ENCODE results near the gene CD163.

DNA sequence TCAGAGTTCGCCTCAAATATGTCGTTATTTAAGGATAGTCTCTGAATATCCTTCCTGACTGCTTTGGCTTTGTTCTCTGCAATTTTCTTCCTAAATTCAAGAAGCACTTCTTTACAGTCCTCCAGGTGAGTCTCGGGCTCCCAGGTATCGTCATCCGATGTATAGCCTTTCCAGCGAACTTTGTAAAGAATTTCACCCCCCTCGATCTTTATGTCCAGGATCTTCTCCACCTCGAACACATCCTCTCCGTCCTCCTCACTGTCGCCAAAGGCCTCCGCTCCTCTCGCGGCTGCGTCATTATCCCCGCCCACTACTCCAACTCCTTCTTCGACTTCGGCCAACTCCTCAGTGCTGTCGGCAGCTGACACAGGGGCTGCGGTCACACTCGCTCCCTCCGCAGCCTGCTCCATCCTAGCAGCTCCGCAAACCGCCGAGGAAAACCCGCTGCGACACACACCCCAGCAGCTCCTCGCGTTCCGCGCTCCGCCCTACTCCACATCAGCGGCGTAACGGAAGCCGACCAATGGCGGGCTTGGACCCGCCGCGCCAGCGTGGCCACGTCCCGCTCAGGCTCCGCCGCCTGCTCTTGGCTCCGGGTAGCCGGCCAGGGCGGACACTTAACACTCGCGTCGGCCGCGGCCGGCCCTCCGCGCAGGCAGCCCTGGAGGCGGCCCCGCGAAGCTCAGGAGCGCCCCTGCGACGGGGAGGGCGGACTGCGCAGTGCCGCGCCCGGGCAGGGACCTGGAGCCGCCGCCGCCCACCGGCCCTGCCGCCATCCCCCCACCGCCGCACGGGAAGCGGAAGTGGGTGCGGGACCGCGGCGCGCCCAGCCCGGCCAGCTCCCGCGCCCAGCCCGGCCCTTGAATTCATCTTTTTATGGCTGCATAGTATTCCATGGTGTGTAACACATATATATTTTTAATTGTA lies 63.7 kb downstream of the CD163 start:
- TF ChIP-seq CTCF (IDR thresholded peaks at IDR 0.05; ENCODE audit: insufficient read depth, low read length, poor library complexity, severe bottlenecking) (no peak), EZH2phosphoT487 (conservative IDR thresholded peaks at IDR 0.05; ENCODE audit: low read length) (no peak)
